ENCODE data around the gene BCL2L14. TPM values are rescaled to one million over a fixed set of nuclear protein-coding genes. Genes with fewer than 3 reads are reported as not detected.

The BCL2L14 gene
- total and polyA plus RNA-seq, 2 of the 13 experiments (the other 11 are each of a cell fraction or from before 2014, with no cell fraction given) = 0.11 TPM; not detected in 1

DNA sequence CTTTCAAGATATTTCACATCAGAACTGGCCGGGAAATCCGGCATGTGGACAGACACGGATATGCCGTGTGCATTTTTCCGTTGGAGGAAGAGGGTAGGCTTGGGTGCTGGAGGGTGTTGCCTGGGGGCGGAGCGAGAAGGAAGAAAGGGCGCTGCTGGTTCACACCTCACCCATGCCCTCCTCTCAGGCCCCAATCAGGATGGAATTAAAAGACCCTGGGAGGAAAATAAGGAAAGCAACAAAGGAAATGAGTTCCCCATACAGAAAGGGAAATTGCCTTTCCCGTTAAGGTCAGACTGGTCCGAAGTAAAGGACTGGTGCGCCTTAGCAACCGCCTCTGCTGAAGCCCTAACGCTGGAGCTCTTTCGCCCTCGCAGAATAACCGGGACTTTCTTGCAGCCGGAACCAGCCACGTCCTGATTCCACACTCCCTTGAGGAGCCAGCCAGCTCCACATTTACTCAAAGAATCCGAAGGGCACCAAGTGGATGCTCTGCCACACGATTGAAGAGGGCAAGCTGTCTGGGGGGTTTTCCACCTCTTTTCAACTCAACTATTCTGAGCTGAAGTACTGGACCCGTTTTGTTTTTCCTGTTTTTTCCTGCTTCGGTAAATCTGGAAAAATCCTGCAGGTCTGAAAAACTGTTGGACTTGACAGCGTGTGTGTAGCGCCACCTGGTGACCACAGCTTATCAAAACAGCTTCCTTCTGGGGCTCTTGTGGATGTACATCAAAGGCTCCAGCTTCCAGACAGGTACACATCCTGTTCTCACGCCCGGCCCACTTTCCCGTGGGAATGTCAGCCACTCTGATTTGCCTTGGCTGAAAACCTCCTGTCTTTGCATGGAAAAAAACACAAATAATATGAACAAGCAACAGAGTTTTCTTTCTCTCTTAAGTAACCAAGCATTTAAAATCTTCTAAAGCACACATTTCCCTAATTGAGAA lies 37.6 kb upstream of the BCL2L14 start (continued):
- TF ChIP-seq EEA1 (CRISPR knock-in tag; IDR thresholded peaks at IDR 0.05; ENCODE audit: borderline replicate concordance) (no peak), CCAR2 (optimal IDR thresholded peaks at IDR 0.05; ENCODE audit: low read depth, low read length) (no peak), AKAP8 (CRISPR knock-in tag; IDR thresholded peaks at IDR 0.05) (no peak), DNMT1 (CRISPR knock-in tag; IDR thresholded peaks at IDR 0.05) (no peak), TGIF2 (CRISPR knock-in tag; IDR thresholded peaks at IDR 0.05) (no peak), ZNF451 (CRISPR knock-in tag; IDR thresholded peaks at IDR 0.05) (no peak)
- TF ChIP-seq, protein P1, sequence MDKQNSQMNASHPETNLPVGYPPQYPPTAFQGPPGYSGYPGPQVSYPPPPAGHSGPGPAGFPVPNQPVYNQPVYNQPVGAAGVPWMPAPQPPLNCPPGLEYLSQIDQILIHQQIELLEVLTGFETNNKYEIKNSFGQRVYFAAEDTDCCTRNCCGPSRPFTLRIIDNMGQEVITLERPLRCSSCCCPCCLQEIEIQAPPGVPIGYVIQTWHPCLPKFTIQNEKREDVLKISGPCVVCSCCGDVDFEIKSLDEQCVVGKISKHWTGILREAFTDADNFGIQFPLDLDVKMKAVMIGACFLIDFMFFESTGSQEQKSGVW (CRISPR knock-in tag; IDR thresholded peaks at IDR 0.05; ENCODE audit: borderline replicate concordance) = no peak
- TF ChIP-seq, protein P2, sequence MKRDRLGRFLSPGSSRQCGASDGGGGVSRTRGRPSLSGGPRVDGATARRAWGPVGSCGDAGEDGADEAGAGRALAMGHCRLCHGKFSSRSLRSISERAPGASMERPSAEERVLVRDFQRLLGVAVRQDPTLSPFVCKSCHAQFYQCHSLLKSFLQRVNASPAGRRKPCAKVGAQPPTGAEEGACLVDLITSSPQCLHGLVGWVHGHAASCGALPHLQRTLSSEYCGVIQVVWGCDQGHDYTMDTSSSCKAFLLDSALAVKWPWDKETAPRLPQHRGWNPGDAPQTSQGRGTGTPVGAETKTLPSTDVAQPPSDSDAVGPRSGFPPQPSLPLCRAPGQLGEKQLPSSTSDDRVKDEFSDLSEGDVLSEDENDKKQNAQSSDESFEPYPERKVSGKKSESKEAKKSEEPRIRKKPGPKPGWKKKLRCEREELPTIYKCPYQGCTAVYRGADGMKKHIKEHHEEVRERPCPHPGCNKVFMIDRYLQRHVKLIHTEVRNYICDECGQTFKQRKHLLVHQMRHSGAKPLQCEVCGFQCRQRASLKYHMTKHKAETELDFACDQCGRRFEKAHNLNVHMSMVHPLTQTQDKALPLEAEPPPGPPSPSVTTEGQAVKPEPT (CRISPR knock-in tag; IDR thresholded peaks at IDR 0.05; ENCODE audit: low read depth) = no peak
- TF ChIP-seq, protein P3, sequence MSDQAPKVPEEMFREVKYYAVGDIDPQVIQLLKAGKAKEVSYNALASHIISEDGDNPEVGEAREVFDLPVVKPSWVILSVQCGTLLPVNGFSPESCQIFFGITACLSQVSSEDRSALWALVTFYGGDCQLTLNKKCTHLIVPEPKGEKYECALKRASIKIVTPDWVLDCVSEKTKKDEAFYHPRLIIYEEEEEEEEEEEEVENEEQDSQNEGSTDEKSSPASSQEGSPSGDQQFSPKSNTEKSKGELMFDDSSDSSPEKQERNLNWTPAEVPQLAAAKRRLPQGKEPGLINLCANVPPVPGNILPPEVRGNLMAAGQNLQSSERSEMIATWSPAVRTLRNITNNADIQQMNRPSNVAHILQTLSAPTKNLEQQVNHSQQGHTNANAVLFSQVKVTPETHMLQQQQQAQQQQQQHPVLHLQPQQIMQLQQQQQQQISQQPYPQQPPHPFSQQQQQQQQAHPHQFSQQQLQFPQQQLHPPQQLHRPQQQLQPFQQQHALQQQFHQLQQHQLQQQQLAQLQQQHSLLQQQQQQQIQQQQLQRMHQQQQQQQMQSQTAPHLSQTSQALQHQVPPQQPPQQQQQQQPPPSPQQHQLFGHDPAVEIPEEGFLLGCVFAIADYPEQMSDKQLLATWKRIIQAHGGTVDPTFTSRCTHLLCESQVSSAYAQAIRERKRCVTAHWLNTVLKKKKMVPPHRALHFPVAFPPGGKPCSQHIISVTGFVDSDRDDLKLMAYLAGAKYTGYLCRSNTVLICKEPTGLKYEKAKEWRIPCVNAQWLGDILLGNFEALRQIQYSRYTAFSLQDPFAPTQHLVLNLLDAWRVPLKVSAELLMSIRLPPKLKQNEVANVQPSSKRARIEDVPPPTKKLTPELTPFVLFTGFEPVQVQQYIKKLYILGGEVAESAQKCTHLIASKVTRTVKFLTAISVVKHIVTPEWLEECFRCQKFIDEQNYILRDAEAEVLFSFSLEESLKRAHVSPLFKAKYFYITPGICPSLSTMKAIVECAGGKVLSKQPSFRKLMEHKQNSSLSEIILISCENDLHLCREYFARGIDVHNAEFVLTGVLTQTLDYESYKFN (CRISPR knock-in tag; conservative IDR thresholded peaks at IDR 0.05) = no peak
- TF ChIP-seq, protein P4, sequence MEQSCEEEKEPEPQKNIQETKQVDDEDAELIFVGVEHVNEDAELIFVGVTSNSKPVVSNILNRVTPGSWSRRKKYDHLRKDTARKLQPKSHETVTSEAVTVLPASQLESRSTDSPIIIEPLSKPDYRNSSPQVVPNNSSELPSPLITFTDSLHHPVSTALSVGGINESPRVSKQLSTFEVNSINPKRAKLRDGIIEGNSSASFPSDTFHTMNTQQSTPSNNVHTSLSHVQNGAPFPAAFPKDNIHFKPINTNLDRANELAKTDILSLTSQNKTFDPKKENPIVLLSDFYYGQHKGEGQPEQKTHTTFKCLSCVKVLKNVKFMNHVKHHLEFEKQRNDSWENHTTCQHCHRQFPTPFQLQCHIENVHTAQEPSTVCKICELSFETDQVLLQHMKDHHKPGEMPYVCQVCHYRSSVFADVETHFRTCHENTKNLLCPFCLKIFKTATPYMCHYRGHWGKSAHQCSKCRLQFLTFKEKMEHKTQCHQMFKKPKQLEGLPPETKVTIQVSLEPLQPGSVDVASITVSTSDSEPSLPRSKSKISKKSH (CRISPR knock-in tag; IDR thresholded peaks at IDR 0.05; ENCODE audit: borderline replicate concordance) = no peak
